Panc1 (cell line): ENCODE measurements around the gene GLI3. TPM values are rescaled to one million over a fixed set of nuclear protein-coding genes. Genes with fewer than 3 reads are reported as not detected.

Experiments used
- ATAC-seq: fragments of 200-7000 bp; cut with Tn5 transposase; 2 replicates; pipeline ENCODE4 v1.9.1; 2020; ENCODE audit warnings: mild to moderate bottlenecking, moderate library complexity
- BruUV-seq: library from RNA; stranded (reverse); fragments of 400-500 nt; replicated peaks from 2 replicates; lab custom pipeline; 2021; lab: Mats Ljungman, UMichigan
- CTCF ChIA-PET: fragments of 300-600 bp; sonication (Branson Sonifier 250); formaldehyde crosslinking; loops from one replicate; lab custom pipeline; 2022; ENCODE audit warnings: antibody characterized with exemption; lab: Charles Lee
- POLR2A ChIA-PET: fragments of 300-600 bp; sonication (Branson Sonifier 250); formaldehyde crosslinking; loops from one replicate; lab custom pipeline; 2022; ENCODE audit warnings: antibody characterized with exemption; lab: Charles Lee
- DNase-seq: peaks from one replicate; pipeline ENCODE4 v3.0.0-alpha.2; 2010; ENCODE audit warnings: low read depth, low spot score
- H3K27ac ChIP-seq: 2 replicates; pipeline ENCODE4 v1.5.1; 2011; ENCODE audit warnings: mild to moderate bottlenecking, low read length, inconsistent platforms
- H3K27me3 ChIP-seq: fragments of 200-500 bp; sonication (Bioruptor generic); 2 replicates; pipeline ENCODE4 v1.6.0; 2014; ENCODE audit warnings: low read length, inconsistent platforms; ENCODE audit not compliant: control insufficient read depth, insufficient read depth
- H3K36me3 ChIP-seq: fragments of 200-500 bp; sonication (Bioruptor generic); 2 replicates; pipeline ENCODE4 v1.5.1; 2014; ENCODE audit warnings: inconsistent platforms, mild to moderate bottlenecking, low read length, moderate library complexity; ENCODE audit not compliant: control insufficient read depth, insufficient read depth
- H3K4me1 ChIP-seq: 2 replicates; pipeline ENCODE4 v1.5.1; 2011; ENCODE audit warnings: inconsistent platforms, mild to moderate bottlenecking, low read length, moderate library complexity; ENCODE audit not compliant: control insufficient read depth, insufficient read depth
- H3K4me3 ChIP-seq, 2 experiments: 2 replicates each; pipeline ENCODE4 v1.5.1; 2011 to 2012; ENCODE audit warnings: low read depth in 2 of 2, low read length in 2 of 2, mild to moderate bottlenecking in 2 of 2, inconsistent platforms in 1 of 2, moderate library complexity in 1 of 2
- H3K9me3 ChIP-seq: fragments of 200-500 bp; sonication (Bioruptor generic); 2 replicates; pipeline ENCODE4 v1.5.1; 2014; ENCODE audit warnings: low read depth, mild to moderate bottlenecking, inconsistent platforms, low read length, moderate library complexity; ENCODE audit not compliant: control insufficient read depth, insufficient read depth
- CTCF ChIP-seq: fragments of 450-650 bp; IDR thresholded peaks from 2 replicates; pipeline ENCODE4 v1.5.1; 2017; ENCODE audit warnings: mild to moderate bottlenecking
- POLR2AphosphoS5 ChIP-seq: IDR thresholded peaks from 2 replicates; pipeline ENCODE4 v1.6.1; 2012; ENCODE audit warnings: mild to moderate bottlenecking, low read depth, low read length, moderate library complexity
- REST ChIP-seq, 2 experiments: IDR thresholded peaks; 2 replicates each; pipeline ENCODE4 v1.6.1; 2011 to 2012; ENCODE audit warnings: low read depth in 2 of 2, control low read depth in 1 of 2, low read length in 1 of 2, mild to moderate bottlenecking in 1 of 2, moderate library complexity in 1 of 2; ENCODE audit not compliant: insufficient read depth in 1 of 2
- SIN3A ChIP-seq: IDR thresholded peaks from 2 replicates; pipeline ENCODE4 v1.6.1; 2012; ENCODE audit warnings: low read depth, mild to moderate bottlenecking, low read length, moderate library complexity, borderline replicate concordance; ENCODE audit not compliant: insufficient read depth
- TCF7L2 ChIP-seq: IDR thresholded peaks from 2 replicates; pipeline ENCODE4 v1.6.1; 2011; ENCODE audit warnings: mild to moderate bottlenecking, low read depth, low read length, inconsistent platforms
- in situ Hi-C: cut with HindIII; loops from 2 replicates; pipeline ENCODE4 v1.10.0; 2016; ENCODE audit warnings: low sequenced_read_pairs, low pct_unique_long_range_greater_than_20kb
- intact Hi-C: fragments of 100-400 bp; cut with micrococcal nuclease; formaldehyde crosslinking; loops from one replicate; pipeline ENCODE4 v1.10.0; 2022; ENCODE audit not compliant: unreplicated experiment
- total RNA-seq: library from RNA; stranded (reverse); gene quantifications from one replicate; pipeline ENCODE4 v1.2.1, GENCODE V29; 2021; ENCODE audit not compliant: unreplicated experiment

Gene GLI3
- total RNA-seq, 1 experiment from 2014 or later = 3.7 TPM

- Histone ChIP-seq H3K4me1 (no peaks in the 10 kb centered on the region), H3K27ac (no peak overlapping the region), H3K36me3 (no peaks in the 10 kb centered on the region), H3K9me3 (no peaks in the 10 kb centered on the region), H3K27me3 (no peaks in the 10 kb centered on the region), H3K4me3 (no peak overlapping the region)
- ChIA-PET CTCF (no interaction called here), POLR2A (no interaction called here)
- in situ Hi-C loops = no loop called here
- DNase-seq = no peak
- TF ChIP-seq SIN3A = no peak
- TF ChIP-seq REST (IDR thresholded peaks at IDR 0.05; ENCODE audit: insufficient read depth in 1 of 2, low read depth in 2 of 2, low read length in 1 of 2) = no peak
- no peak for TF ChIP-seq POLR2AphosphoS5
- no peak for TF ChIP-seq CTCF
- TF ChIP-seq TCF7L2 = no peak
- intact Hi-C loops = no loop called here
- no peak for ATAC-seq
- BruUV-seq = no TSS peak
Measured at GRCh38 chr7:42139751-42140150, 97.3 kb downstream of the GLI3 start.

- intact Hi-C loops = no loop called here
- in situ Hi-C loops = no loop called here
- POLR2A ChIA-PET = no interaction called here
- Histone ChIP-seq H3K27me3 (no peaks in the 10 kb centered on the region), H3K27ac (no peak overlapping the region), H3K9me3 (no peaks in the 10 kb centered on the region), H3K4me3 (no peak overlapping the region), H3K36me3 (no peaks in the 10 kb centered on the region), H3K4me1 (no peaks in the 10 kb centered on the region)
- DNase-seq (no peak), ATAC-seq (no peak)
- CTCF ChIA-PET = no interaction called here
- BruUV-seq = no TSS peak
- TF ChIP-seq REST (IDR thresholded peaks at IDR 0.05; ENCODE audit: insufficient read depth in 1 of 2, low read depth in 2 of 2, low read length in 1 of 2) = no peak
- TF ChIP-seq POLR2AphosphoS5 = no peak
- TF ChIP-seq CTCF = no peak
- no peak for TF ChIP-seq TCF7L2
- no peak for TF ChIP-seq SIN3A
Measured at GRCh38 chr7:42138691-42139090, 98.3 kb downstream of the GLI3 start.
